KMS-11 (cell line): ENCODE measurements around the gene SCARB1.

Experiments used
- H2AFZ ChIP-seq: fragments of 200-600 bp; sonication (generic); 2 replicates; pipeline ENCODE4 v1.6.1; 2016; ENCODE audit warnings: antibody characterized with exemption, mixed run types, low read depth
- H3K27ac ChIP-seq: fragments of 200-600 bp; sonication (generic); 2 replicates; pipeline ENCODE4 v1.6.1; 2016; ENCODE audit warnings: mild to moderate bottlenecking, mixed run types
- H3K27me3 ChIP-seq: fragments of 200-600 bp; sonication (generic); 2 replicates; pipeline ENCODE4 v1.6.1; 2017; ENCODE audit warnings: mild to moderate bottlenecking, low read depth, mixed run types, moderate library complexity; ENCODE audit not compliant: insufficient read depth
- H3K36me3 ChIP-seq: fragments of 200-600 bp; sonication (generic); 2 replicates; pipeline ENCODE4 v1.6.1; 2017; ENCODE audit warnings: mild to moderate bottlenecking, mixed run types; ENCODE audit not compliant: insufficient read depth
- H3K4me1 ChIP-seq: fragments of 200-600 bp; sonication (generic); 2 replicates; pipeline ENCODE4 v1.6.1; 2016; ENCODE audit warnings: mild to moderate bottlenecking, low read depth, mixed run types; ENCODE audit not compliant: poor library complexity, severe bottlenecking
- H3K4me2 ChIP-seq: fragments of 200-600 bp; sonication (generic); 2 replicates; pipeline ENCODE4 v1.7.0; 2016; ENCODE audit warnings: mild to moderate bottlenecking, mixed run types
- H3K4me3 ChIP-seq: fragments of 200-600 bp; sonication (generic); IDR thresholded peaks from 2 replicates; pipeline ENCODE4 v1.6.1; 2017; ENCODE audit warnings: low read depth, low read length, mixed read lengths; ENCODE audit not compliant: insufficient read depth
- H3K79me2 ChIP-seq: fragments of 200-600 bp; sonication (generic); 2 replicates; pipeline ENCODE4 v1.6.1; 2016; ENCODE audit warnings: low read depth, mixed run types; ENCODE audit not compliant: insufficient read depth
- H3K9ac ChIP-seq: fragments of 200-600 bp; sonication (generic); 2 replicates; pipeline ENCODE4 v1.6.1; 2016; ENCODE audit warnings: mild to moderate bottlenecking, mixed run types
- H4K20me1 ChIP-seq: fragments of 200-600 bp; sonication (generic); 2 replicates; pipeline ENCODE4 v1.6.1; 2016; ENCODE audit warnings: mild to moderate bottlenecking, mixed run types; ENCODE audit not compliant: insufficient read depth
- TF ChIP-seq, protein P1 (sequence below): fragments of 200-600 bp; sonication (generic); conservative IDR thresholded peaks from 2 replicates; pipeline ENCODE4 v1.6.1; 2017; ENCODE audit warnings: low read depth, mild to moderate bottlenecking, antibody characterized with exemption, low read length, moderate library complexity, mixed read lengths

Gene SCARB1

DNA sequence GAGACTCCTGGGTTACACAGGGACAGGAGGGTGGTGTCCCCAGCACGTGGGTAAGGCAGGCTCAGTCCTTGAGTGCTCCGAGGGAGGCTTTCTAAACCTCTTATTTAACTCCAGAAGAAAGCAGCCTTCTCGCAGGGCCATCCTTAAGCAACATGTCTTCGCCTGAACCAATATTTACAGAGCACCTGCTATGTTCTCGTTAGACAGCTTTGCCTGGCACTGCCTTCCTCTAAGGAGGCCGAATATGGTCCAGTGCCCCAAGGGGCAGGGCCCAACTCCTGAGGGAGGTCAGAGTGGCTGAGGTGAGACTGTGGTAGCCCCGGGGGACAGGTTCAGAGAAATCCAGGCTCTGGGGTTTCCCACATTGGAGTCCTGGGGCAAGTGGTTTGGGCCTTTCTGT is 2.1 kb upstream of the SCARB1 start:
- Histone ChIP-seq H3K4me2 (no peak overlapping the region), H3K79me2 (peaks cover 29% of the 10 kb centered on the region), H4K20me1 (no peaks in the 10 kb centered on the region), H2AFZ (no peak overlapping the region), H3K27me3 (no peaks in the 10 kb centered on the region), H3K4me1 (peaks cover 10% of the 10 kb centered on the region), H3K36me3 (no peaks in the 10 kb centered on the region), H3K4me3 (no peak overlapping the region), H3K27ac (no peak overlapping the region), H3K9ac (no peak overlapping the region)
- TF ChIP-seq, protein P1, sequence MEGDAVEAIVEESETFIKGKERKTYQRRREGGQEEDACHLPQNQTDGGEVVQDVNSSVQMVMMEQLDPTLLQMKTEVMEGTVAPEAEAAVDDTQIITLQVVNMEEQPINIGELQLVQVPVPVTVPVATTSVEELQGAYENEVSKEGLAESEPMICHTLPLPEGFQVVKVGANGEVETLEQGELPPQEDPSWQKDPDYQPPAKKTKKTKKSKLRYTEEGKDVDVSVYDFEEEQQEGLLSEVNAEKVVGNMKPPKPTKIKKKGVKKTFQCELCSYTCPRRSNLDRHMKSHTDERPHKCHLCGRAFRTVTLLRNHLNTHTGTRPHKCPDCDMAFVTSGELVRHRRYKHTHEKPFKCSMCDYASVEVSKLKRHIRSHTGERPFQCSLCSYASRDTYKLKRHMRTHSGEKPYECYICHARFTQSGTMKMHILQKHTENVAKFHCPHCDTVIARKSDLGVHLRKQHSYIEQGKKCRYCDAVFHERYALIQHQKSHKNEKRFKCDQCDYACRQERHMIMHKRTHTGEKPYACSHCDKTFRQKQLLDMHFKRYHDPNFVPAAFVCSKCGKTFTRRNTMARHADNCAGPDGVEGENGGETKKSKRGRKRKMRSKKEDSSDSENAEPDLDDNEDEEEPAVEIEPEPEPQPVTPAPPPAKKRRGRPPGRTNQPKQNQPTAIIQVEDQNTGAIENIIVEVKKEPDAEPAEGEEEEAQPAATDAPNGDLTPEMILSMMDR = no peak

DNA sequence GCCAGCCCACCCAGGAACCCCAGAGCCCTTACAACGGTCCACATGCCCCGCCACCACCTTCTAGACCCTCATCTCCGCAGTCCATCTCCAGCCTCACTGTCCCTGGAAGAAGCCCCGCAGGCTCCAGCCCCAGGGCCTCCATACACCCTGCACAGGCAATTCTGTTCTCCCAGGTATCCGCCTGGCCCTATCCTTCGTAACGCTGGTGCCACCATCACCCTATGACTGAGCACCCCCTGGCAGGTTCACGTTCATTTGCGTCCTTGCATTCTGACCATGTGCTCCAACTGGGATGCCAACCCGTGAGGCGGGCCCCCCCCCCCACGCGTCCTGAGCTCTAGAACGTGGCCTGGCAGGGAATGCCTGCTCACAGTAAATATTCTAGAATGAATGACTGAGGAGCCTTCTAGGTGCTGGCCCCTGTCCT is 675 bp upstream of the SCARB1 start:
- H3K9ac ChIP-seq = peak overlapping the region; percentile 53; the same call in 1 of the 2 replicates
- H3K4me1 ChIP-seq = peaks cover 10% of the 10 kb centered on the region
- no peaks in the 10 kb centered on the region for H4K20me1 ChIP-seq
- peak overlapping the region; percentile 50 for H3K27ac ChIP-seq
- peak overlapping the region; percentile 55 for H2AFZ ChIP-seq
- peak overlapping the region; percentile 42; the same call in 1 of the 2 replicates for H3K4me2 ChIP-seq
- H3K4me3 ChIP-seq = no peak overlapping the region
- TF ChIP-seq, protein P1 = no peak
- H3K27me3 ChIP-seq = no peaks in the 10 kb centered on the region
- H3K79me2 ChIP-seq = peaks cover 37% of the 10 kb centered on the region
- no peaks in the 10 kb centered on the region for H3K36me3 ChIP-seq

DNA sequence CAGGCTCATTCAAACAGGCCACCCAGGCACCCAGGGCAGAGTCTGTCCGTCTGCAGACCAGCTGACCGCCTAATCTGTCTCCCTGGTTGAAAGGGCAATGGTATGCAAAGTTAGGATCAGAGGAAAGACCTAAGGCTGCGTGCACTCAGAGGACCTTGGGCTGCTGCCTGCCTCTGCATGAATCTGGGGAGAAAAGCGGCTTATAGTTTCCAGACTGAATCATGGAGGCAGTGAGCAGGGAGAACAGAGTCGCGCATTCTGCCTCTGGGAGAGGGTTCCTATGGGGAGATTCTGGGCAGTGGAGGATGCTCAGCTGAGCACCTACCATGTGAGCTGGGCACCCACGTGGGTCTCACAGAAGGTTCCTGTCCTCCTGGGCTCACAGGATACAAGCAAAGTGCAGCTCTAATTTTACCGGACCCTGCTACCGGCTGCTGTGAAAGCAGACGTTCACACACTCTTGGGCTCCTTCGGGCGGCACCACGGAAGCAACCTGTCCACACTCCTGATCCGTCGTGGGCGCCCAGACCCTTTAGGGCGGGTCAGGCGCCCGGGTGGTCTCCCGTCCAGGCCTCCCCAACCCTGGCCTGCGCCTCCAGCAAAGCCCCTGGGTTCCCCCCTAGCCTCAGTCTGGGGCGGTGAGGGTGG is 772 bp downstream of the SCARB1 start:
- H2AFZ ChIP-seq = no peak overlapping the region
- H3K36me3 ChIP-seq = no peaks in the 10 kb centered on the region
- no peak overlapping the region for H3K4me3 ChIP-seq
- no peaks in the 10 kb centered on the region for H4K20me1 ChIP-seq
- TF ChIP-seq, protein P1 = no peak
- H3K79me2 ChIP-seq = peaks cover 42% of the 10 kb centered on the region
- H3K4me2 ChIP-seq = peak overlapping the region; percentile 80
- H3K27me3 ChIP-seq = no peaks in the 10 kb centered on the region
- H3K9ac ChIP-seq = peak overlapping the region; percentile 75
- peak overlapping the region; percentile 53 for H3K27ac ChIP-seq
- peaks cover 10% of the 10 kb centered on the region for H3K4me1 ChIP-seq

DNA sequence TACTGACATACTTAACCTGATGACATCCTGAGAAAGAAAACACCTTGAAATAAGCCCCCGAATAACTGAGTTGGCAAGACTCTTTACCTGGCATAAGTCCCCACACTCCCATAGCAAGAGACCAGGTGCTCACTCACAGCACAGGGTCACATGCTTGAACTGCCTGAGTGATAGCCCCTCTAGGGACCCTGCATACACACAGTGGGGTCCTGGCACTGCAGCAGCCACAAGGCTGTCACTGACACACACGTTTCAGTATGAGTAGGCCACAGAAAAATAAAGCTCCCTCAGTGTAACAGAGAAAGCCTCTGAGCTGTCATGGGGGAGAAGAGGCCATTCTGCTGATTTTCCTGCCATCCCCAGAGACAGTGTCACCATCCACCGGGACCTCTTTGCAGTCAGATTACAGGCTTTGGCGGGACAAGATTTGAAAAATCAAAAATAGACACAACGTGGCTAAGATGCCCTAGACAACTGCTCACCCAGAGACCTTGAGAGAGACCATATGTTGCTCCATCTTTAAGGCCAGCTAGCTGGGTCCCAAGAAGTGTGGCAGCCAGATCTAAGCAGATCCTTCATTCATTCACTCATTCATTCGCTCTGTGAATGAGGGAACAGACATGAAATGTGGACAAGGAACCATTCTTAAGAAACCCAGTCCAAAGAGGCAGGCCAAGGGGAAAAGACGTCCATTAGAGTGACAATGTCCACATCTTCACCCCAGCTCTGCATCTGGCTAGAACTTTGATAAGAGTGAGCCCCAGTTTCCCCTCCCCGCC is 1.6 kb downstream of the SCARB1 start:
- Histone ChIP-seq H3K4me1 (peaks cover 10% of the 10 kb centered on the region), H2AFZ (no peak overlapping the region), H3K27me3 (no peaks in the 10 kb centered on the region), H3K4me3 (no peak overlapping the region), H3K4me2 (peak overlapping the region; percentile 80), H3K27ac (no peak overlapping the region; the same call in 1 of the 2 replicates), H4K20me1 (no peaks in the 10 kb centered on the region), H3K79me2 (peaks cover 50% of the 10 kb centered on the region), H3K9ac (peak overlapping the region; percentile 75; the same call in 1 of the 2 replicates), H3K36me3 (no peaks in the 10 kb centered on the region)
- TF ChIP-seq, protein P1 = no peak
